Stimulated activated naive CD4-positive, alpha-beta T cell treated with Interleukin-2 at 50 U/mL for 16 hours (primary cell): ENCODE measurements around the gene BEND6.
"Not testable (repeated sequence)": the region's sequence is repeated elsewhere in the genome, so short reads cannot be mapped to it uniquely, and the experiment has no call there.

Experiments used
- DNase-seq: peaks from one replicate; lab custom pipeline; 2025; lab: John Stamatoyannopoulos, UW

BEND6 gene

DNA sequence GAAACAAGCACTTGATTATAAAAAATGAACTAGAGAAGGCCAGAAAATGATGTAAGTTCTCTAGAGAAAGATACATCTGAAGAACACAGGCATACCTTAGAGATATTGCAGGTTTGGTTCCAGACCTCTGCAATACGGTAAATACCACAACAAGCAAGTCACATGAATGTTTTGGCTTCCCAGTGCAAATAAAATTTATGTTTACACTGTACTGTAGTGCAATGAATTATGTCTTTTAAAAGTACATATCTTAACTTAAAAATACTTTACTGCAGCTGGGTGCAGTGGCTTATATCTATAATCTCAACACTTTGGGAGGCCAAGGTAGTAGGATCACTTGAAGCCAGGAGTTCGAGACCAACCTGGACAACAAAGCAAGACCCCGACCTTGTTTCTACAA, 80.6 kb downstream of the BEND6 start:
- DNase-seq, result no peak

DNA sequence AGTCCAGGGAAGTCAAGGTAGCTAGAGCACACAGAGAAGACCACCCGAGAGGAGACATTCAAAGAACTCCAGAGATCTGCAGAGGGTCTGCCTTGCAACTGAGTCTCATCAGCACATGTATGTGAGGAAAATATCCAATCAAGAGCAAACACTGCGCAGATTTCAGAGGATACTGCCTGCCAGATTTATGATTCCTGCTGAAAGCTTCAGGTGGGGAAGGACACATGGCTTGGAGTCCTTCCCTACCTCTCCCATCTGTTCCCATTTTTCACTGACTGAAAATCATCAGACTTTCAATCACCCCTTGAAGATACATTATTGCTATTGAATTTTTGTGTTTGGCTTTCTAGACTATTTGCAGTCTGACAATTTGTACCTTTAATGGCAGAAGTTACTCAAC, 84.0 kb downstream of the BEND6 start:
- no peak for DNase-seq

DNA sequence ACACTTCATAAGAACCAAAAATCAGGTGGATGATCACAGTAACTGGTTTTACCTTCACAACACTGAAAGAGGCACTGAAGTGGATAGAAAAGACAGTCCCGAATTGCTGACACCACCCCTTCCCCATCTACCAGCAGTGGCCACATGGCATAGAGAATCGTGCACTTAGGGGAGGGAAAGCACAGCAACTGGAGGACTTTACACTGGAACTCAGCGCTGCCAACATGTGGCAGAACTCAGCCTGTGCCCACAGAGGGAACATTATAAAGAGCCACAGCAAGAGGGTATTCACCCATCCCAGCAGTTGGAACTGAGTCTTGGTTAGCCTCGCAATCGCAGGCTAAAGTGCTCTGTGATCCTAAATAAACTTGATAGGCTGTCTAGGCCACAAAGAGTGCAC, 85.1 kb downstream of the BEND6 start:
- no peak for DNase-seq

DNA sequence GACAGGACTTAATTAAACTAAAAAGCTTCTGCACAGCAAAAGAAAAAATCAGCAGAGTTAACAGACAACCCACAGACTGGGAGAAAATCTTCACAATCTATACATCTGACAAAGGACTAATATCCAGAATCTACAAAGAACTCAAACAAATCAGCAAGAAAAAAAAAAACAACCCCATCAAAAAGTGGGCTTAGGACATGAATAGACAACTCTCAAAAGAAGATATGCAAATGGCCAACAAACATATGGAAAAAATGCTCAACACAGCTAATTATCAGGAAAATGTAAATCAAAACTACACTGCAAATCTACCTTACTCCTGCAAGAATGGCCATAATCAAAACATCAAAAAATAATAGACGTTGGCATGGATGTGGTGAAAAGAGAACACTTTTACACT, 89.2 kb downstream of the BEND6 start:
- DNase-seq, result not testable (repeated sequence)

DNA sequence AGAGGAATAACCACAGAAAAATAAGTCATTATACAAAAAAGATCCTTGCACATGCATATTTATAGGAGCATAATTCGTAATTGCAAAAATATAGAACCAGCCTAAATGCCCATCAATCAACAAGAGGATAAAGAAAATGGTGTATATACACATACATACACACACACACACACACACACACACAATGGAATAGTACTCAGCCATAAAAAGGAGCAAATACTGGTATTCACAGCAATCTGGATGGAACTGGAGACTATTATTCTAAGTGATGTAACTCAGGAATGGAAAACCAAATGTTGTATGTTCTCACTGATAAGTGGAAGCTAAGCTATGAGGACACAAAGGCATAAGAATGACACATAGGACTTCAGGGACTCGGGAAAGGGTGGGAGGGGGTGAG, 89.7 kb downstream of the BEND6 start:
- DNase-seq, result no peak

DNA sequence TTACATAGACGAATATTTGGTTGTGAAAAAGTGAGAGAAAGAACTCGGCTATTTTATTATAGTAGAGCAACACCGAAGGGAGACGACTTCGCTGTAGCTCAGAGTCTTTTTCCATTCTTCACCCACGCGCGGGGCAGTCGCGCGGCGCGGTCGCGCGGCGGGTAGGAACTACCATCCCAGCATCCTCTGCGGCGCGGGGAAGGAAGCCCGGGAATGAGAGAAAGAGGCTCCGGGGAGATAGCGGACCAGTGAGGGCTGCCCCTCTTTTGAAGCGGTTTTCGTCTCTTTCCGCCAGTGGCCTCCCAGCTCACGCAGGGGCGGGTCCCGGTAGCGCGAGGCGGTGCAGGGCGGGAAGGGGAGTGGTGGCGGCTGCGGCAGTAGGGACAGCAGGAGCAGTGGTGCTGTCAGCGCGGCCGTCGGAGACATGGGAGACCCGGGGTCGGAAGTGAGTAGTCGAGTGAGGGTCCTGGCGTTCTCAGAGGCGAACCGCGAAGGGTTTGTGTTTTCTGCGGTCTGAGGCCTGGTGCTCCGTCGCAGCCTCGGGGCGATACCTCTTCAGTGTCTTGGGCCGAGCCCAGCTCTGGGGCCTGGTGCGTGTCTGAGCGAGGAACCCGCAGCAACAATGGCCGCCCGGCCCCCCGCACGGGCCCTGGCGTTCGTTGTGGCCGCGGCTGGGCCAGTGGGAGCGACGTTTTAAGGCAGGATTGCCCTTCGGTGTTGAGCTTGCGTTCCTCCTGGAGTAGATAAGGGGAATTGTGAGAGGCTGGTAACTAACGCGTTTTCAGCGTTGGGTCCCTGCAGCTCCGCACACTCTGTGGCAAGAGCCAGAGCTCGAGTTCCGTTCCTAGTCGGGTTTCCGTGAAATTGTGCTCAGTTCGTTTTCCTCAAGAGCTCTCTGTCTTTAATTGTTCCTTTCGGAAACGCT, 91.7 kb downstream of the BEND6 start, which contains the start of gene KIAA1586:
Gene KIAA1586, plus strand, starts transcription at position 362 of the 925 bp plus-strand sequence. Its CDS starts 63 bp downstream, at position 425.
- DNase-seq, result peak; percentile 78

DNA sequence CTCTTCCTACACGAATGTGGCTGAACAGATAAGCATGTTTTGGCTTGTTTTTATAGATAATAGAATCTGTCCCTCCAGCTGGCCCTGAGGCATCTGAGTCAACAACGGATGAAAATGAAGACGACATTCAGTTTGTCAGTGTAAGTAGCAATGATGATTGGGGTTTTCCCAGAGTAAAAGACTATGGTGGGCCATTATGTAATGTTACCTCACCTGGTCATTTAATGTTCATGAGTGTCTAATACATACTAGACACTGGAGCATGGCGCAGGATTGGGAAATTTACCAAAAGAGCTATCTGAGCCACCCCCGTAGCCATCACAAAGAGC, 92.3 kb downstream of the BEND6 start:
- not testable (repeated sequence) for DNase-seq

DNA sequence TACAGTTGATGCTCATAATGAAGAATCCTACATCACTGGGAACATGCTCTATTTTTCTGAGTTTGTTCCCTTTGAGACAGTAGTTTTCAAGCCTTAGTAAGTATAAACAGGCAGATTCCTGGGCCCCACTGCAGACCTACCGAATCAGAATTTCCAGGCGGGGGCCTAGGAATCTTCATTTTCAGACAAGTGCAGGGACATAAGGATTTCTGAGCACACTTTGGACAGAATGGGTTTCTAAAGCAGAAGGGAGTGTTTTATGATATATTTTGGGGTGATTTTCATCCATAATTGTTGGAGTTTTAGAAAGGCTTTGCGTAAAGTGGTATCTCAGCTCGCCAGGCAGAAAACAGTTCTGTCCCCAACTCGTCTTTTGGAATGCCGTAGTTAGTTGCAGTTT, 93.0 kb downstream of the BEND6 start:
- not testable (repeated sequence) for DNase-seq

DNA sequence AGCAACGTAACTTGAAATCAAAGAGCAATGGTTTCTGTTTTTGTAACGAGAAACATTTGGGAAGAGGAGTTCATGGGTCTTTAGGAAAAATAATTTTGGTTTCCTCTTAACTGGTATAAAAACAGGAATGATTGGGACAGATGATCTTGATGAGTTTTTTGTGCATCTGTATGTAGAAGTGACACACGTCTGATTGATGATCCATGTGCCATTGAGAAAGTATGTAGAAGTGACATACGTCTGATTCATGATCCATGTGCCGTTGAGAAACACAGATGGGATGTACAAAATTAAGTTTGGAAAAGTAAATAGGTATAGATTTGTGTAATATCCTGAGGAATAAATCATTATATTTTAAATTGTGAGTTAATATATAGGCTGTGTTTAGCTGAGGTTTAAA, 93.7 kb downstream of the BEND6 start:
- DNase-seq, result no peak

DNA sequence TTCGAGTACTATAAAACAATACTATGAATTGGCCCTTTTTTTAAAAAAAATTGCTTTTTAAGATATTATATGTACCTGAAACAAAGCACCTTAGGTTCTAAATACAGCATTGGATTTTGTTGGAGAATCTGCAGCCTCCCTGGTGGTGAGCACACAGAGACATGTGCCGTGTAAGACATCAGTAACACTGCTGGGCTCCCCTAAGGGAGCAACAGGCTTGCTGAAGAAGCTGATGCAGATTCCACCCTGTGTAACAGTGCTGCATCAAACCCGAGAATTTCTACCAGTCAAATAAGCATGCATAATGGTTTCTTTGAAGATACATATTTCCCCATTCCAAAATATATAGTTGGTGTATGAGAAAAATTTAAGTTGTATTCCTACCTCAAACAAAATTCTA, 108.9 kb downstream of the BEND6 start:
- DNase-seq, result no peak

DNA sequence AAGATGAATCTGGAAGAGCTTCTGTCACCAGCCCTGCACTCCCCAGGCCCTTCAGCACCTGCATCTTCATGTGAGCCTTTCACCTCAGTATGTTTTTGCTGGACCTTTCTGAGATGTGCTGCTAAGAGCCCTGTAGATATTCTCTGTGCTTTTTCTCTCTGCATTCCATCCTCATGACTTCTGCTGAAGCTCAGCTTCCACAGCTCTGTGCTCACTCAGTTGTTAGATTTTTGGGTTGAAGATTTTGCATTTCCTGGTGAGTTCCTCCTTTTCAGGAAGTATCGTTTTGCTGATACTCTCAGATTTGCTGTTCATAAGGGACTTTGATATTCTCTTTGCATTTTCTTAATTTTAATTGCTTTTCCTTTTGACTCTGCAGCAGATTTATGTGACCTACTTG, 109.9 kb downstream of the BEND6 start:
- no peak for DNase-seq

DNA sequence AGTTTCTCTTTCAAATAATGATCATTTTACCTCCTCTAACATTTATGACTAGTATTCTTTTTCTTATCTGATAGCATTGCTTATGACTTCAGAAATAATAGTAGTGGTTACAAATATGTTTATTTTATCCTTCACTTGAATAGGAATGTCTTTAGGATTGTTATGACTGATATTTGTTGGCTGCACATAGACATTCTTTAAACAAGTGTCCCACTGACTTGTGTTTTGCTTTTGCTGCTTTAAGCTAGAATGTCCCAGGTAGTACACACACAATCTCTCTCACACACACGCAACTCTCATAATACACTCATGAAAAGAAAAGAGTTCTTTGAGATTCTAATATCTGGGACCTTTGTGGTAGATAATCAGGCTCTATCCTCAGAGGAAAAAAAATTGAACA, 113.2 kb downstream of the BEND6 start:
- no peak for DNase-seq

DNA sequence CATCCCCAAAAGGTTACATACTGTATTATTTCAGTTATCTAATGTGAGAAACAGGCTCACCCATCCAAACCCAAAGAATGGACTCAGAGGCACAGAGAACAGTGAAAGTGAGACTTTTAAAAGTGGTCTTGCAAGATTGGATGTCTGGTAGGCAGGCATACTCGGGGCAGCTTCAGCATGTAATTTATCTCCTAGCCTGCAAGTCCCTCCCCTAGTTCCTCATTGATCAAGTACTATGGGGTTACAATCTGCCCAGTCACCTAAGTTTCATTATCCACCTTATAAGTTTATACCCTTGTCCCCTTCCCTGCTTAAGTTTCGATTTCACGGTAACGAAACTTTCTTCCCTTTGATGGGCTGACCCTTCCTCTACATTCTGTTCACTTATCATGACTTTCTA, 114.3 kb downstream of the BEND6 start:
- no peak for DNase-seq

DNA sequence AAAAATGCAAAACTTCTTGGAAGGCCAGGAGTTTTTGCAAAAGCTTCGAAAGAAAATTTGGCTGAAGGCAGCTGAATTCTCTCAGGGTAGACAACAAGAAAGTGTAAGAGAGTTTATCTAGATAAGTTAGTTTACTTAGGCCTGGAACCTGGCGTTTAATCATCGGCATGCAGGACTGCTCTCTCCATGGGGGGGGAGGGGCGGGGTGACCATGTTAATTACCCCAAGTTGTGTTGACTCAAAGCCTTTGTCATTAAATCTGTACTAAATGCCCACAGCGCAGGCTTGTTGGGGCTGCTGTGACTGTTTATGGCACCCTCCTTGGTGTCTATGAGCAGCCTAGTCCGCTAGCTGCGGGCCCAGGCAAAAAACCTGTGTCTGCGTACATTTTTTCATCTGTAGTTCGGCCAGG, 115.0 kb downstream of the BEND6 start:
- no peak for DNase-seq

DNA sequence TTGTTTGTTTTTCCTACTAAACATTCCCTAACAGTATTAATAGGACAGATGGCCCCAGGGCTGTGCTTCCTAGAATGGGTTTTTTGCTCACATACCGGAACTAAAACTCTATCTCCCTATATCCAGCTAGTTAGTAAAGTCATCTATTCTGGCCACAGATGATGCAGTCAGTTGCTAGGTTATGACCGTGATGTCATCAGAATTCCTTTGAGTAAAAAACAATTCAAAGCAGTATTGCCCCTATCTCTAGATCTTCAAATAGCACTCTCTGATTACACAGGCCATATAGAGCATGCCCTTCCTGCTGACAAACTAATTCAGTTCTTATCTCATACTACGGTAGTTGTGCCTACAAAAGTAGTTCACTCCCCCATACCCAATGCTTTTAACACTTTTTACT, 117.2 kb downstream of the BEND6 start:
- DNase-seq, result no peak

DNA sequence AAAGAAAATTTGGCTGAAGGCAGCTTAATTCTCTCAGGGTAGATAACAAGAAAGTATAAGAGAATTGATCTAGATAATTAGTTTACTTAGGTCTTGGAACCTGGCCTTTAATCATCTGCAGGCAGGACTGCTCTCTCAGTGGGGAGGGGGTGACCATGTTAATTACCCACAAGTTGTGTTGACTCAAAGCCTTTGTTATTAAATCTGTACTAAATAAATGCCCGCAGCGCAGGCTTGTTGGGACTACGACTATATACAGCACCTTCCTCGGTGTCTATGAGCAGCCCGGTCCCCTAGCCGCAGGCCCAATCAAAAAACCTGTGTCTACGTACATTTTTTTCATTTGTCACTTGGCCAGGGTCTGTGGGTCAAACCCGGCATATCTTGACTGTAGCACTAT, 119.5 kb downstream of the BEND6 start:
- DNase-seq, result no peak

DNA sequence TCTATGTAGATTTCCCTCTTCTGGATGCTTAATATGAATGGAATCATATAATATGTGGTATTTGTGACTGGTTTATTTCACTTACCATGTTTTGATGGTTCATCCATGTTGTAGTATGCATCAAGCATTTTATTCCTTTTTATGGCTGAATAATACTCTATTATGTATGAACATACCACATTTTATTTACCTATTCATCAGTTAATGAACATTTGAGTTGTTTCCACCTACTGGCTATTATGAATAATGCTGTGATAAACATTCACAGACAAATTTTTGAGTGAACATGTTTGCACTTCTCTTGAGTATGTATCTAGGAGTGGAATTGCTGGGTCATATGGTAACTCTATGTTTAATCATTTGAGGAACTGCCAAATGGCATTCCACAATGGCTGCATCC, 120.2 kb downstream of the BEND6 start:
- no peak for DNase-seq
